Stimulated activated CD8-positive, alpha-beta memory T cell treated with anti-CD3 and anti-CD28 coated beads, Interleukin-15, amount 100 ng/mL, for 4 hours (primary cell): Measurements from ENCODE around the gene ZC3H7A.
"Not testable (repeated sequence)": the region's sequence is repeated elsewhere in the genome, so short reads cannot be mapped to it uniquely, and the experiment has no call there.

Experiments
- DNase-seq, 2 donors: peaks; one replicate each; pipeline ENCODE4 v3.0.0-alpha.2; 2020; ENCODE audit warnings: low read depth in 2 of 2

ZC3H7A gene

GRCh38 chr16:11799509-11800381 is 2.7 kb upstream of the ZC3H7A start:
- no peak for DNase-seq

- no peak for DNase-seq
Measured at GRCh38 chr16:11799017-11799381, 1.9 kb upstream of the ZC3H7A start.

GRCh38 chr16:11797957-11798299 is 870 bp upstream of the ZC3H7A start:
- no peak for DNase-seq

- peak in 1 of 2 donors; percentile 12 for DNase-seq
Measured at GRCh38 chr16:11796227-11797165, 562 bp downstream of the ZC3H7A start.

GRCh38 chr16:11795887-11796226 is 1.2 kb downstream of the ZC3H7A start:
- no peak for DNase-seq

- no peak for DNase-seq
Measured at GRCh38 chr16:11794996-11795886, 1.8 kb downstream of the ZC3H7A start.

GRCh38 chr16:11794447-11794846 is 2.6 kb downstream of the ZC3H7A start:
- no peak for DNase-seq

- DNase-seq, result no peak
Measured at GRCh38 chr16:11793840-11794239, 3.2 kb downstream of the ZC3H7A start.

DNA sequence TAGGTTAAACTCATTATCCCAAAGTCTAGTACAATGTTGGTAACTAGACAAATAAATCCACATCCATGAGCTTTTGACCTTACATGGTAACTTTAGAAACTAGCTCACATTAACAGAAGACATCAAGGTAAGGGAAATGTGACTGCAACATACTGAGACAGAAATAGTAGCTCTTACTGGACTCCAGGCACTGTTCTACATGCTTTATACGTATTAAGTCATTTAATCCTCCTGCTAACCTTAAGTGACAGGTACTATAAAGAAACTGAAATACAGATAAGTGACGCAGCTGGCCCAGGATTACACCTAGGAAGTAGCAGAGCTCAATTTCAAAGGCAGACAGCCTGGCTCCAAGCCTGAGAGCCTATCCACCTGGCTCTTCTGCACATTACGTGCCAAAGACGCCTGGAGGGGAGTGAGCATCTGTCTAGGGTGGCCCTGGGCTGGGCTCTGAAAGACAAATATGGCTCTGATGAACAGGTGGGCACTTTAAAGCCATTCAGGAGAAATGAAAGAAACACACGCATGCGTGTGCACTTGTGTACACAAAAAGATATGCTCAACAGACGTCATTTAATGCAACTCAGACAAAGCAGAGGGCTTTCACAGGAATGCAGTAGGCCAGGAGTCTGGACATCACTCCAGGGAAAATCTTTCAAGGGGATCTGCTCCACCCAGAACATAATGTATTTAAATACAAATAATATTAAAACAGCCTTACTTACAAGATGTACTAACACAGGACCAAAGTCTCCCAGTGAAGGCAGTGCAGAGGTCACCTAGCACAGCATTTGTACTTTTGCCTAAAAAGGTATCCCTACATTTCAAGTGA is 4.4 kb downstream of the ZC3H7A start:
- DNase-seq, result no peak

DNA sequence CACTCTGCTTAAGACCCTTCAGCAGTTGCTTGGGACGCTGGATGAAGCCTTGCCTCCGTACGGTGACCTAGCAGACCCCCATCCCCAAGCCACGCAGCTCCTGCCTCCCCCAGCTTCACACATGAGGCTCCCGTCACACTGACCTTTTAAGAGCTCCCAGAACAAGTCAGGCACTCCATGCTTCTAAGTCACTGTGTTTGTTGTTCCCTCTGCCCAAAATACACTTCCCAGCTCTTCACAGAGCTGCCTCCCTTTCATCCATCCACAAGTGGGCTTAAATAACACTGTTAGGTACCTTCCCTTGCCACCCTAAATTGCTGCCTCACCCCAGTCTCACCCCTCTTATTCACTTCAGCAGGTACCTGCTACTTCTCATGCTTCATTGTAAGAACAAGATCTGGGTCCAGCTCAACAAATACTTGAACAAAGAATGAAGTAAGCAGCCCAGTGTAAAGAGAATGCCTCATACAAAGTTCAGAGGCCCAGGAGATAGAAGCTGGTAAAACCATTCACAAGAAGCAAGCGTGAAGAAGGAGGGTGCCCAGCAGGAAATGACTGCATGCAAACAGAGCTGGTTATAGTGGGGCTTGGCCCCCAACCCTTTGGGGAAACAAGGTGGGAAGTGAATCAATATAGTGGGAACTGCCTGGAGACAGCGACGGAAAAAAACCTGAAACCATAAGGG is 5.8 kb downstream of the ZC3H7A start:
- DNase-seq, result no peak

DNA sequence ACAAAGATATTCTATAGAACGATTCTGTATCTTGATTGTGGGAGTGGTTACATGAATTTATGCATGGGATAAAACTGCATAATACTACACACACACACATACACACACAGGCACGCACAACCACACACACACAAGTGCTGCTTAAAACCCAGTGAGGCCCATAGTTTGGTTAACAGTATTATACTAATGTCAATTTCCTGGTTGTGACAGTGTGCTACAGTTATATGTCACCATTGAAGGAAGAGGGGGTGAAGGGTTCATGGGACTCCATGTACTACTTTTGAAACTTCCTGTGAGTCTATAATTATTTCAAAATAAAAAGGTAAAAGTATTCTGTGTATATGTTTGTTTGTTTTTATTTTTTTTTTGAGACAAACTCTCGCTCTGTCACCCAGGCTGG is 8.1 kb downstream of the ZC3H7A start:
- no peak for DNase-seq

- not testable (repeated sequence) for DNase-seq
Measured at GRCh38 chr16:11784980-11785599, 12.0 kb downstream of the ZC3H7A start.

- DNase-seq, result not testable (repeated sequence)
Measured at GRCh38 chr16:11784381-11784780, 12.7 kb downstream of the ZC3H7A start.

DNA sequence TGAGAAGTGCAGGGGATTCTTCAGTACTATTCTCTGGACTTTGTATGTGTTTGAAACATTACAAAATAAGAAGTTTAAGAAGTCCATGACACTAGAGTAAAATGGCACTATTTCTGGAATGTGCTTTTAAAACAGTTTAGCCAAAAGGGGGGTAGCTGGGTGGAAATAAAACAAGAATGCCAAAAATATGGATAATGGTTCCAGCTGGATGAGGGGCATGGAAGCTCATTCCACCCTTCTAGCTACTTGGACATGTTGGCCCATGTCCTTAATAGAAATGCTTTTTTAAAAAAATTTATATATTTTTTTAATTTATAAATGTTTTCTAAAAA is 13.1 kb downstream of the ZC3H7A start:
- DNase-seq, result no peak

DNA sequence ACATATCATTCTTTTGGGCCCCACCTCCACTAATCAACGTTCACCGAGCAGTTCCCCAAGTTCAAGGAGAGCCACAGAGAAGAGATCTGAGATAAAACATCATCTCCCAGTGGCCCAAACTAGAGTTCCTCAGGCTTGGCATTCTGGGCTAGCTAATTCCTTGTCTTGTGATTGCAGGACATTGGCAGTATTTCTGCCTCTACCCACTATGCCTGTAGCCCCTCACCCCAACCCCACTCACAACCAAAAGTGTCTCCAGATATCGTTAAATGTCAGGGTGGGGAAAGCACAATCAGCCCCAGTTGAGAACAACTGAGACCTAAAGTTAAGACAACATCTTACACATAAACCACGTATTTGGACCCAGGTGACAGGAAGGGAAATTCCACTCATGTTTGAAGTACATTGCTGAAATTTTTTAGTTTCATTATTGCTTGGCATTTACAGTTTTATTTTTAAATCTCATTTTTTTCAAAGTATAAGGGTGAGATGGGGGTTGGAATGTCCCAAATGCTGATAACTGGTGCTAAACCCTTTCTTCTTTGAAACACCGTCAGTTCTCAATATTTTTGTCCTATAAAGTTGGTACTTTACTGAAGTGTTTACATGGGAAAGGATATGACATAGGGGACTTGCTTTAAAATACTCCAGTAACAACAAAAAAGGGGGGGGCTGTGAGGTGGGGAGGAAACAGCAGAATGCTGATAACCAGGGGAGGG is 13.6 kb downstream of the ZC3H7A start:
- no peak for DNase-seq

GRCh38 chr16:11781773-11782172 is 15.3 kb downstream of the ZC3H7A start:
- DNase-seq, result no peak

DNA sequence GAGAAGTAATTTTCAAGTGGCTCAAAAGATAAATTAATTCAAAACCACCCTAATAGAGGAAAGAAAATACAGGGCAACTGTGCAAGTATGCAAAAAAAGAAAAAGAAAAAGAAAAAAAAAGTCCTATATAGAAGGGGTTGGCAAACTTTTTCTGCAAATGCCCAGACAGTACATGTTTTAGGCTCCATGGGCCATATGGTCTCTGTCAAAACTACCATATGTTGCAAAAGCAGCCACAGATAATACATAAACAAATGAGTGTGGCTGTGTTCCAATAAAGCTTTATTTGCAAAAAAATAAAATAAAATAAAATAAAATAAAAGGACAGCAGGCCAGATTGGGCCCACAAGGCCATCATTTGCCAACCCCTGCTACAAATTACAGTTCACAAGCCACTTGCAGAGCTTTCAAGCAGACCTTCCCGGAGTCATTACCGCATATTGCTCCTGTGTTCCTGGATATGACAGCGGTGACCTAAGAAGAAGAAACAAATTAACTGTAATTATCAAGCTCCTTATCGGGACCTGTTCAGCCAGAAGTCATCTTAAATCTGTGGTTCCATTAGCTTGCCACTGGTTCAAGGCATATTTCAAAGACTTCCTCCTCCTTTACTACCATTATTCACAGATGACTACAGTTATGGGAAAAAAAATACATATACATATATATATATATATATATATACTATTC is 15.9 kb downstream of the ZC3H7A start:
- no peak for DNase-seq

- DNase-seq, result no peak
Measured at GRCh38 chr16:11779074-11779473, 18.0 kb downstream of the ZC3H7A start.
